ENCODE data around the gene PDE11A. TPM values are rescaled to one million over a fixed set of nuclear protein-coding genes. Genes with fewer than 3 reads are reported as not detected.

Gene PDE11A
- total and polyA plus RNA-seq, 4 donors: 1.0 to 5.9 (median 1.7) TPM

DNA sequence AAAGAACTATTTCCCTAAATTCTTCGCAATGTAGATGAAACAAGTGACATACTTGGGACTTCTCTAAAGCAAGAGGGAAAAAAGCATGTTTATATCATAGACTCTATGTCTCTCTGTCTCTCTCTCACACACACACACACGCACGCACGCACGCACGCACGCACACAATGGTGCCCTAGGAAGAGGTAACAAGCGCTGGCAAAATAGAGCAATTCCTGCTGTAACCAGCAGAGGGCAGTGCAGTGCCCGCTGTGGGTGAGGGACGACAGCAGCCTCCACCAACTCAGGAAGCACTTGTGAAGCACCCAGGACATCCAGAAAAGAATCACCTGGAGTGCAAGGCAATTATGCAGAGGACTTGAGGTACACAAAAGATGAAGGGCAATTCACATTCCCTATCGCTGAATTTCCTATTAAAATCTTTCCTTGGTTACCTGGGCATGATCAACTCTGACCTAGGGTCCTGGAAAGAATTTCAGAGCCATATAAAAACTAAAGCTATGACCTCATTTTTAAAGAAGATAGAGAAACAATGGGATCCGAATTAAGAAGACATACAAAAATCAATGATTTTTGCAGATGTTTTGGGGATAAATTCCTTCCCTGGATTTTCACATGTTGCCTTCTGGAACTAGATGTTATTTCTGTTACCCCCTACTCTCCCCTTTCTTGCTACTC is 166.4 kb downstream of the PDE11A start:
- Histone ChIP-seq H3K27ac (ENCODE audit: low read depth in 1 of 2, low read length in 2 of 2) (no peak overlapping the region), H3K36me3 (ENCODE audit: control insufficient read depth in 4 of 4, insufficient read depth in 3 of 4, low read depth in 1 of 4, low read length in 3 of 4) (no peaks in the 10 kb centered on the region), H3K4me3 (ENCODE audit: low read depth in 1 of 3, low read length in 3 of 3) (no peak overlapping the region), H3K4me1 (ENCODE audit: control insufficient read depth in 4 of 4, insufficient read depth in 4 of 4, low read length in 3 of 4) (no peaks in the 10 kb centered on the region), H3K27me3 (ENCODE audit: control insufficient read depth in 4 of 4, insufficient read depth in 4 of 4, low read length in 3 of 4) (no peaks in the 10 kb centered on the region), H3K9me3 (ENCODE audit: control insufficient read depth in 4 of 4, low read length in 3 of 4) (no peaks in the 10 kb centered on the region), H3K9ac (ENCODE audit: low read depth in 1 of 2, low read length in 2 of 2) (no peak overlapping the region)
- DNase-seq (ENCODE audit: low spot score): peak; percentile 75
- WGBS: 22% methylated on average over 12 of the region's 12 CpGs
- TF ChIP-seq YY1 (IDR thresholded peaks at IDR 0.05) (no peak), HNF4A (conservative IDR thresholded peaks at IDR 0.05) (no peak), TAF1 (conservative IDR thresholded peaks at IDR 0.05) (no peak), NR2F2 (IDR thresholded peaks at IDR 0.05) (no peak), CTCF (IDR thresholded peaks at IDR 0.05; ENCODE audit: low read depth, low read length, missing input control) (peak; percentile 81), RAD21 (IDR thresholded peaks at IDR 0.05) (peak; percentile 70 to 97), JUND (IDR thresholded peaks at IDR 0.05) (no peak), ATF3 (IDR thresholded peaks at IDR 0.05) (no peak), RXRA (IDR thresholded peaks at IDR 0.05) (peak in 1 of 2 donors; percentile 10), EGR1 (IDR thresholded peaks at IDR 0.05; ENCODE audit: low read depth in 2 of 2) (no peak)
- TF ChIP-seq, protein P1, sequence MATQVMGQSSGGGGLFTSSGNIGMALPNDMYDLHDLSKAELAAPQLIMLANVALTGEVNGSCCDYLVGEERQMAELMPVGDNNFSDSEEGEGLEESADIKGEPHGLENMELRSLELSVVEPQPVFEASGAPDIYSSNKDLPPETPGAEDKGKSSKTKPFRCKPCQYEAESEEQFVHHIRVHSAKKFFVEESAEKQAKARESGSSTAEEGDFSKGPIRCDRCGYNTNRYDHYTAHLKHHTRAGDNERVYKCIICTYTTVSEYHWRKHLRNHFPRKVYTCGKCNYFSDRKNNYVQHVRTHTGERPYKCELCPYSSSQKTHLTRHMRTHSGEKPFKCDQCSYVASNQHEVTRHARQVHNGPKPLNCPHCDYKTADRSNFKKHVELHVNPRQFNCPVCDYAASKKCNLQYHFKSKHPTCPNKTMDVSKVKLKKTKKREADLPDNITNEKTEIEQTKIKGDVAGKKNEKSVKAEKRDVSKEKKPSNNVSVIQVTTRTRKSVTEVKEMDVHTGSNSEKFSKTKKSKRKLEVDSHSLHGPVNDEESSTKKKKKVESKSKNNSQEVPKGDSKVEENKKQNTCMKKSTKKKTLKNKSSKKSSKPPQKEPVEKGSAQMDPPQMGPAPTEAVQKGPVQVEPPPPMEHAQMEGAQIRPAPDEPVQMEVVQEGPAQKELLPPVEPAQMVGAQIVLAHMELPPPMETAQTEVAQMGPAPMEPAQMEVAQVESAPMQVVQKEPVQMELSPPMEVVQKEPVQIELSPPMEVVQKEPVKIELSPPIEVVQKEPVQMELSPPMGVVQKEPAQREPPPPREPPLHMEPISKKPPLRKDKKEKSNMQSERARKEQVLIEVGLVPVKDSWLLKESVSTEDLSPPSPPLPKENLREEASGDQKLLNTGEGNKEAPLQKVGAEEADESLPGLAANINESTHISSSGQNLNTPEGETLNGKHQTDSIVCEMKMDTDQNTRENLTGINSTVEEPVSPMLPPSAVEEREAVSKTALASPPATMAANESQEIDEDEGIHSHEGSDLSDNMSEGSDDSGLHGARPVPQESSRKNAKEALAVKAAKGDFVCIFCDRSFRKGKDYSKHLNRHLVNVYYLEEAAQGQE (IDR thresholded peaks at IDR 0.05): no peak
- TF ChIP-seq, protein P2, sequence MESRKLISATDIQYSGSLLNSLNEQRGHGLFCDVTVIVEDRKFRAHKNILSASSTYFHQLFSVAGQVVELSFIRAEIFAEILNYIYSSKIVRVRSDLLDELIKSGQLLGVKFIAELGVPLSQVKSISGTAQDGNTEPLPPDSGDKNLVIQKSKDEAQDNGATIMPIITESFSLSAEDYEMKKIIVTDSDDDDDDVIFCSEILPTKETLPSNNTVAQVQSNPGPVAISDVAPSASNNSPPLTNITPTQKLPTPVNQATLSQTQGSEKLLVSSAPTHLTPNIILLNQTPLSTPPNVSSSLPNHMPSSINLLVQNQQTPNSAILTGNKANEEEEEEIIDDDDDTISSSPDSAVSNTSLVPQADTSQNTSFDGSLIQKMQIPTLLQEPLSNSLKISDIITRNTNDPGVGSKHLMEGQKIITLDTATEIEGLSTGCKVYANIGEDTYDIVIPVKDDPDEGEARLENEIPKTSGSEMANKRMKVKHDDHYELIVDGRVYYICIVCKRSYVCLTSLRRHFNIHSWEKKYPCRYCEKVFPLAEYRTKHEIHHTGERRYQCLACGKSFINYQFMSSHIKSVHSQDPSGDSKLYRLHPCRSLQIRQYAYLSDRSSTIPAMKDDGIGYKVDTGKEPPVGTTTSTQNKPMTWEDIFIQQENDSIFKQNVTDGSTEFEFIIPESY (IDR thresholded peaks at IDR 0.05): no peak

DNA sequence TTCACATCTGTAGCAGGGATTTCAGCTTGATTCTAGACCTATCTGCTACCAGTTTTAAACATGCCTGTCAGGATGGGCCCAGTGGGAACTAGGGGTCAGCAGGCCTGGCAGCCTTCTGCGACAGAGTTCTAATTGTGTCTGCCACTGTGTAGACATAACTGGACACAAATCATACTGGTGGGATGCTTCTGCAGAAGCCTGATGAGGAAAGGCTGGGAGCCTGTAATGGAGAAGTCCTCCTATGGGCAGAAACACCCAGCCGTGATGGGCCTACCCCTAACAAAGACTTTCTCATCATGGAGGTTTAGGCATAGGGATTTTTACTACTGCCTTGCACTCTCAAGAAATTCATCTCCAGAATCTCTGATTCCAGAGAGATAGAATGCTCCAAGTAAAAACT is 166.9 kb downstream of the PDE11A start:
- no peak for DNase-seq (ENCODE audit: low spot score)
- H3K36me3 ChIP-seq (ENCODE audit: control insufficient read depth in 4 of 4, insufficient read depth in 3 of 4, low read depth in 1 of 4, low read length in 3 of 4): no peaks in the 10 kb centered on the region
- no peaks in the 10 kb centered on the region for H3K4me1 ChIP-seq (ENCODE audit: control insufficient read depth in 4 of 4, insufficient read depth in 4 of 4, low read length in 3 of 4)
- H3K9ac ChIP-seq (ENCODE audit: low read depth in 1 of 2, low read length in 2 of 2): no peak overlapping the region
- no peaks in the 10 kb centered on the region for H3K9me3 ChIP-seq (ENCODE audit: control insufficient read depth in 4 of 4, low read length in 3 of 4)
- H3K4me3 ChIP-seq (ENCODE audit: low read depth in 1 of 3, low read length in 3 of 3): no peak overlapping the region
- WGBS: 83% methylated on average over 2 of the region's 2 CpGs
- H3K27ac ChIP-seq (ENCODE audit: low read depth in 1 of 2, low read length in 2 of 2): no peak overlapping the region
- no peaks in the 10 kb centered on the region for H3K27me3 ChIP-seq (ENCODE audit: control insufficient read depth in 4 of 4, insufficient read depth in 4 of 4, low read length in 3 of 4)
- no peak for TF ChIP-seq ATF3 (IDR thresholded peaks at IDR 0.05)
- TF ChIP-seq, protein P1 (IDR thresholded peaks at IDR 0.05): no peak
- no peak for TF ChIP-seq GABPA (IDR thresholded peaks at IDR 0.05 in 1 of 2, conservative IDR thresholded peaks at IDR 0.05 in 1 of 2)
- no peak for TF ChIP-seq RAD21 (IDR thresholded peaks at IDR 0.05)
- TF ChIP-seq FOXA2 (IDR thresholded peaks at IDR 0.05): no peak
- no peak for TF ChIP-seq NR2F2 (IDR thresholded peaks at IDR 0.05)
- TF ChIP-seq HNF4A (conservative IDR thresholded peaks at IDR 0.05): no peak
- no peak for TF ChIP-seq HNF4G (IDR thresholded peaks at IDR 0.05)
- no peak for TF ChIP-seq SP1 (IDR thresholded peaks at IDR 0.05)
- TF ChIP-seq TAF1 (conservative IDR thresholded peaks at IDR 0.05): no peak
- TF ChIP-seq JUND (IDR thresholded peaks at IDR 0.05): no peak
- TF ChIP-seq YY1 (IDR thresholded peaks at IDR 0.05): no peak
- TF ChIP-seq, protein P3, sequence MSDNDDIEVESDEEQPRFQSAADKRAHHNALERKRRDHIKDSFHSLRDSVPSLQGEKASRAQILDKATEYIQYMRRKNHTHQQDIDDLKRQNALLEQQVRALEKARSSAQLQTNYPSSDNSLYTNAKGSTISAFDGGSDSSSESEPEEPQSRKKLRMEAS (IDR thresholded peaks at IDR 0.05): no peak
